Suprapubic skin (tissue), 4 donors: Measurements from ENCODE around the gene ASGR1. TPM values are rescaled to one million over a fixed set of nuclear protein-coding genes. Genes with fewer than 3 reads are reported as not detected.

Experiments
- DNase-seq, 2 donors: peaks; one replicate each; pipeline ENCODE4 v3.0.0-alpha.2; 2019; ENCODE audit warnings: low spot score in 2 of 2
- H3K27ac ChIP-seq: fragments of 200-600 bp; sonication (generic); one replicate; pipeline ENCODE4 v1.5.1; 2019
- H3K27me3 ChIP-seq: fragments of 200-600 bp; sonication (generic); one replicate; pipeline ENCODE4 v1.5.1; 2019
- H3K36me3 ChIP-seq: fragments of 200-600 bp; sonication (generic); one replicate; pipeline ENCODE4 v1.5.1; 2019
- H3K4me1 ChIP-seq: fragments of 200-600 bp; sonication (generic); one replicate; pipeline ENCODE4 v1.5.1; 2019
- H3K4me3 ChIP-seq: fragments of 200-600 bp; sonication (generic); one replicate; pipeline ENCODE4 v1.5.1; 2019; ENCODE audit warnings: mild to moderate bottlenecking
- H3K9me3 ChIP-seq: fragments of 200-600 bp; sonication (generic); one replicate; pipeline ENCODE4 v1.5.1; 2019
- CTCF ChIP-seq, 2 donors: fragments of 200-600 bp in 1 of 2; fragments of 450-650 bp in 1 of 2; sonication (generic) in 1 of 2; IDR thresholded peaks; one replicate each; pipeline ENCODE4 v1.5.1; 2016 to 2019; ENCODE audit warnings: antibody characterized with exemption in 2 of 2, mild to moderate bottlenecking in 1 of 2, moderate library complexity in 1 of 2
- EP300 ChIP-seq: sonication (generic); formaldehyde crosslinking; IDR thresholded peaks from one replicate; pipeline ENCODE4 v1.6.1; 2017; ENCODE audit warnings: antibody characterized with exemption
- POLR2A ChIP-seq, 2 donors: fragments of 450-650 bp; IDR thresholded peaks; one replicate each; pipeline ENCODE4 v1.6.1; 2017; ENCODE audit warnings: antibody characterized with exemption in 2 of 2, mild to moderate bottlenecking in 2 of 2, moderate library complexity in 2 of 2
- POLR2AphosphoS5 ChIP-seq, 3 donors: sonication (generic); formaldehyde crosslinking; IDR thresholded peaks; one replicate each; pipeline ENCODE4 v1.6.1; 2017; ENCODE audit warnings: antibody characterized with exemption in 3 of 3
- WGBS: methylation state at CpG from one replicate; pipeline ENCODE4 v1.1.5; 2018; 5-methylcytosine and 5-hydroxymethylcytosine counted together
- total RNA-seq, 4 donors: library from RNA; depleted of rRNA; stranded (reverse); fragments of >200 nt; gene quantifications; one replicate each; pipeline ENCODE4 v1.1.0, GENCODE V29; 2016

ASGR1 gene
- total RNA-seq, 4 donors from 2014 or later, result 1.3 to 2.3 (median 2.0) TPM

GRCh38 chr17:7224661-7225111 is 45.5 kb upstream of the ASGR1 start:
- 68% methylated on average over 8 of the region's 15 CpGs for WGBS
- H3K9me3 ChIP-seq, result no peaks in the 10 kb centered on the region
- H3K36me3 ChIP-seq, result peaks cover 72% of the 10 kb centered on the region
- DNase-seq, result no peak
- no peak overlapping the region for H3K27ac ChIP-seq
- peaks cover 35% of the 10 kb centered on the region for H3K4me1 ChIP-seq
- H3K27me3 ChIP-seq, result no peaks in the 10 kb centered on the region
- no peak overlapping the region for H3K4me3 ChIP-seq
- TF ChIP-seq CTCF (IDR thresholded peaks at IDR 0.05) (no peak), EP300 (no peak), POLR2A (IDR thresholded peaks at IDR 0.05) (no peak), POLR2AphosphoS5 (IDR thresholded peaks at IDR 0.05) (no peak)

GRCh38 chr17:7224110-7224509 is 44.9 kb upstream of the ASGR1 start:
- no peak for DNase-seq
- H3K36me3 ChIP-seq, result peaks cover 66% of the 10 kb centered on the region
- H3K4me3 ChIP-seq, result no peak overlapping the region
- WGBS, result 74% methylated on average over 3 of the region's 10 CpGs
- no peak overlapping the region for H3K27ac ChIP-seq
- peaks cover 41% of the 10 kb centered on the region for H3K4me1 ChIP-seq
- no peak for TF ChIP-seq POLR2AphosphoS5 (IDR thresholded peaks at IDR 0.05)
- TF ChIP-seq EP300, result no peak
- TF ChIP-seq POLR2A (IDR thresholded peaks at IDR 0.05), result no peak
- no peak for TF ChIP-seq CTCF (IDR thresholded peaks at IDR 0.05)
- H3K27me3 ChIP-seq, result no peaks in the 10 kb centered on the region
- no peaks in the 10 kb centered on the region for H3K9me3 ChIP-seq

- no peaks in the 10 kb centered on the region for H3K9me3 ChIP-seq
- peaks cover 42% of the 10 kb centered on the region for H3K4me1 ChIP-seq
- peaks cover 62% of the 10 kb centered on the region for H3K36me3 ChIP-seq
- no peaks in the 10 kb centered on the region for H3K27me3 ChIP-seq
- no peak for DNase-seq
- TF ChIP-seq CTCF (IDR thresholded peaks at IDR 0.05) (no peak), EP300 (no peak), POLR2AphosphoS5 (IDR thresholded peaks at IDR 0.05) (no peak), POLR2A (IDR thresholded peaks at IDR 0.05) (no peak)
- no CpG with 5 or more reads among the region's 4 CpGs for WGBS
- H3K4me3 ChIP-seq, result no peak overlapping the region
- H3K27ac ChIP-seq, result no peak overlapping the region
Observed at GRCh38 chr17:7223375-7223774, 44.2 kb upstream of the ASGR1 start.

GRCh38 chr17:7222972-7223292 is 43.8 kb upstream of the ASGR1 start:
- 76% methylated on average over 7 of the region's 7 CpGs for WGBS

More at GRCh38 chr17:7222972-7223292, 43.8 kb upstream of the ASGR1 start:
- no peak for DNase-seq
- H3K27ac ChIP-seq, result no peak overlapping the region
- no peak overlapping the region for H3K4me3 ChIP-seq
- TF ChIP-seq CTCF (IDR thresholded peaks at IDR 0.05), result no peak
- no peak for TF ChIP-seq EP300
- TF ChIP-seq POLR2A (IDR thresholded peaks at IDR 0.05), result no peak
- no peak for TF ChIP-seq POLR2AphosphoS5 (IDR thresholded peaks at IDR 0.05)
- H3K27me3 ChIP-seq, result no peaks in the 10 kb centered on the region
- no peaks in the 10 kb centered on the region for H3K9me3 ChIP-seq
- peaks cover 45% of the 10 kb centered on the region for H3K4me1 ChIP-seq
- peaks cover 59% of the 10 kb centered on the region for H3K36me3 ChIP-seq
